ENCODE results near the gene KIFC1. TPM values are rescaled to one million over a fixed set of nuclear protein-coding genes. Genes with fewer than 3 reads are reported as not detected.

Gene KIFC1
- total and polyA plus RNA-seq, 2 of the 4 experiments (the other 2 are of a cell fraction) = 33.9 to 40.6 TPM

DNA sequence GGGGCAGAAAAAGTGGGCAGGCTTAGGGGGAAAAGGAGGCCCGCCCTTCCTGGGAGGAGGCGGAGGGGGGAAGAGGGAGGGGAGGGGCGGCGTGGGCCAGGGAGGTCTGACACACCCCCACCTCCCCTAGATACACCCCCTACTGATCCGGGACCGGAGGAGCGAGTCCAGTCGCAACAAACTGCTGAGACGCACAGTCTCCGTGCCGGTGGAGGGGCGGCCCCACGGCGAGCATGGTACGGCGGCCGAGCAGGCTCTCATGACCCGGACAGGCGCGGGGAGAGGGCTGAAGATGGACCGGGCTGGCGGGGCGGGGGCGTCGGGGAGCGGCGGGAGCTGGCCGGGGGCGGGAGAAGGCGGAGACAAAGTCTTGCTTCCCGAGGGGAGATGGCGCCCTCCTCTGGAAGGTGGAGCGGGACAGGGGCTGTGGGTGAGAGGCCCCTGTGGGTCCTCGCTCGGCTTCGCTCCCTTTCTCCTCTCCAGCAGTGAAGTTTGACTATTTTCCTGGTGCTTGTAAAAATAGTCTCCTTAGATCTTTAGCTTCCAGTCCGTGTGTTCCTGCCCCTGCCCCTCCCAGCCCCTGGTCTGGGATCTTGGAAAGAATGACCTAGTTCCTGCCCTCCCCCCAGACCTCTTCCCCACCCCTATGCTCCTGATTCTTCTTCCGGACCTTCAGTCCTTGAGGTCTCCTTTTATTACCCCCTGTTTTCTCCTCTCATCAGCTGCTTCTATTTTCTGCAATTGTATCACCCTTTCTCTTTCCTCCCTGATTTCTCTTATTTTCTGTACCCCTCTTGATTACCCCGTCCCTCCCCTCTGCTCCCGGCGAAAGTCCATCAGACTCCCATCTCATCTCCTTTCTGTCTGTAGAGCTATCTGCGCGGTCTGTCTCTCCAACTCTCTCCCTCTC lies 34.3 kb downstream of the KIFC1 start:
- ChIA-PET CTCF (interaction anchor here (0.6 to 1.4 kb wide), 4 partner anchors 10 to 41 kb away, joined by 3 read pairs; no protein-coding TSS in a partner anchor), POLR2A (ENCODE audit: unreplicated experiment) (interaction anchor here (0.5 to 0.6 kb wide), 3 partner anchors 16 to 1312 kb away, joined by 3 to 19 read pairs (median 9); no protein-coding TSS in a partner anchor)
- Histone ChIP-seq H2BK120ac (ENCODE audit: low read depth, low read length) (peak overlapping the region; percentile 81), H3K4ac (ENCODE audit: low read depth, low read length) (peak overlapping the region; percentile 92), H2BK20ac (ENCODE audit: low read depth, low read length) (no peak overlapping the region), H4K20me1 (ENCODE audit: insufficient read depth, low read length) (peaks cover 30% of the 10 kb centered on the region), H3K14ac (replicated peaks; ENCODE audit: low read depth, low read length) (peak overlapping the region; percentile 85), H3K4me3 (ENCODE audit: insufficient read depth, low read depth, low read length) (peak overlapping the region; percentile 56), H3K27me3 (ENCODE audit: control insufficient read depth, insufficient read depth, low read length) (no peaks in the 10 kb centered on the region), H3K4me1 (ENCODE audit: control insufficient read depth, insufficient read depth, low read length) (peaks cover 35% of the 10 kb centered on the region), H3K79me1 (ENCODE audit: low read depth in 1 of 2, low read length in 2 of 2) (peaks cover 30 to 92% of the 10 kb centered on the region in 2 experiments), H2AK9ac (replicated peaks; ENCODE audit: low read depth, low read length, poor library complexity) (peak overlapping the region; percentile 99), H3K36me3 (ENCODE audit: control insufficient read depth, insufficient read depth, low read length) (peaks cover 17% of the 10 kb centered on the region), H2AFZ (replicated peaks; ENCODE audit: low read length, poor library complexity) (peak overlapping the region; percentile 92), H3K9me3 (ENCODE audit: control insufficient read depth, insufficient read depth, low read length) (no peaks in the 10 kb centered on the region), H2BK5ac (ENCODE audit: low read depth, low read length, poor library complexity, severe bottlenecking) (peak overlapping the region; percentile 93), H2BK15ac (ENCODE audit: low read depth, low read length) (no peak overlapping the region), H4K8ac (ENCODE audit: low read depth in 2 of 2, low read length in 2 of 2) (peak overlapping the region; percentile 94 to 99; a peak in 2 of 4 replicates), H3K9ac (ENCODE audit: low read depth, low read length) (peak overlapping the region; percentile 89), H3K4me2 (ENCODE audit: low read depth, low read length) (peak overlapping the region; percentile 86), H3K23ac (ENCODE audit: low read depth, low read length) (peak overlapping the region; percentile 85), H4K5ac (ENCODE audit: low read depth, low read length) (peak overlapping the region; percentile 62), H4K91ac (ENCODE audit: insufficient read depth, low read depth, low read length) (peak overlapping the region; percentile 74), H2AK5ac (ENCODE audit: low read depth, low read length) (0 out of 2 replicates have a peak overlapping the region, but pooled peaks have one; percentile 35), H3K56ac (ENCODE audit: extremely low read depth, insufficient read depth, low read length) (peak overlapping the region; percentile 96), H3K9me1 (ENCODE audit: insufficient read depth, low read length) (peaks cover 31% of the 10 kb centered on the region), H3K27ac (ENCODE audit: insufficient read depth, low read length) (peak overlapping the region; percentile 91), H3K18ac (ENCODE audit: low read depth, low read length) (peak overlapping the region; percentile 48)
- peak; percentile 75 for DNase-seq
- 2% methylated on average over 9 of the region's 43 CpGs; no CpG with 5 or more reads in 1 of the 2 experiments for WGBS, 2 experiments (ENCODE audit: extremely low coverage in 2 of 2, insufficient read length in 1 of 2)
- in situ Hi-C loops (cut with MboI; ENCODE audit: low sequenced_read_pairs) = no loop called here
- peak; percentile 73 for ATAC-seq (ENCODE audit: low read depth)
- intact Hi-C loops (cut with micrococcal nuclease) = loop anchor here (1.0 kb wide), 1 partner anchor 35 kb away; the partner anchor contains the start of gene KIFC1
- TF ChIP-seq, protein P1, sequence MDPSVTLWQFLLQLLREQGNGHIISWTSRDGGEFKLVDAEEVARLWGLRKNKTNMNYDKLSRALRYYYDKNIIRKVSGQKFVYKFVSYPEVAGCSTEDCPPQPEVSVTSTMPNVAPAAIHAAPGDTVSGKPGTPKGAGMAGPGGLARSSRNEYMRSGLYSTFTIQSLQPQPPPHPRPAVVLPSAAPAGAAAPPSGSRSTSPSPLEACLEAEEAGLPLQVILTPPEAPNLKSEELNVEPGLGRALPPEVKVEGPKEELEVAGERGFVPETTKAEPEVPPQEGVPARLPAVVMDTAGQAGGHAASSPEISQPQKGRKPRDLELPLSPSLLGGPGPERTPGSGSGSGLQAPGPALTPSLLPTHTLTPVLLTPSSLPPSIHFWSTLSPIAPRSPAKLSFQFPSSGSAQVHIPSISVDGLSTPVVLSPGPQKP (IDR thresholded peaks at IDR 0.05; ENCODE audit: borderline replicate concordance, low read depth, low read length) = no peak
- TF ChIP-seq POLR2A (IDR thresholded peaks at IDR 0.05; ENCODE audit: low read depth, low read length) = peak; percentile 47; the same call in 1 of the 2 replicates
- TF ChIP-seq SMC3 (IDR thresholded peaks at IDR 0.05; ENCODE audit: low read depth, low read length) = peak; percentile 49
- peak; percentile 78 for TF ChIP-seq RAD21 (IDR thresholded peaks at IDR 0.05; ENCODE audit: low read length)
- TF ChIP-seq, protein P2, sequence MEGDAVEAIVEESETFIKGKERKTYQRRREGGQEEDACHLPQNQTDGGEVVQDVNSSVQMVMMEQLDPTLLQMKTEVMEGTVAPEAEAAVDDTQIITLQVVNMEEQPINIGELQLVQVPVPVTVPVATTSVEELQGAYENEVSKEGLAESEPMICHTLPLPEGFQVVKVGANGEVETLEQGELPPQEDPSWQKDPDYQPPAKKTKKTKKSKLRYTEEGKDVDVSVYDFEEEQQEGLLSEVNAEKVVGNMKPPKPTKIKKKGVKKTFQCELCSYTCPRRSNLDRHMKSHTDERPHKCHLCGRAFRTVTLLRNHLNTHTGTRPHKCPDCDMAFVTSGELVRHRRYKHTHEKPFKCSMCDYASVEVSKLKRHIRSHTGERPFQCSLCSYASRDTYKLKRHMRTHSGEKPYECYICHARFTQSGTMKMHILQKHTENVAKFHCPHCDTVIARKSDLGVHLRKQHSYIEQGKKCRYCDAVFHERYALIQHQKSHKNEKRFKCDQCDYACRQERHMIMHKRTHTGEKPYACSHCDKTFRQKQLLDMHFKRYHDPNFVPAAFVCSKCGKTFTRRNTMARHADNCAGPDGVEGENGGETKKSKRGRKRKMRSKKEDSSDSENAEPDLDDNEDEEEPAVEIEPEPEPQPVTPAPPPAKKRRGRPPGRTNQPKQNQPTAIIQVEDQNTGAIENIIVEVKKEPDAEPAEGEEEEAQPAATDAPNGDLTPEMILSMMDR (conservative IDR thresholded peaks at IDR 0.05; ENCODE audit: low read depth, low read length) = peak; percentile 68
- peak; percentile 28; the same call in 1 of the 2 replicates for TF ChIP-seq MXI1 (IDR thresholded peaks at IDR 0.05; ENCODE audit: borderline replicate concordance, low read depth, low read length)
- peak; percentile 85; the same call in 1 of the 2 replicates for TF ChIP-seq MAZ (IDR thresholded peaks at IDR 0.05; ENCODE audit: borderline replicate concordance, low read depth, low read length)
- TF ChIP-seq MAFK (IDR thresholded peaks at IDR 0.05; ENCODE audit: low read depth, low read length) = no peak
- BruUV-seq (replicated peaks) = no TSS peak
- dilution Hi-C loops (cut with HindIII; ENCODE audit: low sequenced_read_pairs, unreplicated experiment) = no loop called here
